ENCODE measurements around the gene SLC10A7.

The SLC10A7 gene

GRCh38 chr4:146446555-146446954 lies 75.2 kb downstream of the SLC10A7 start:
- no peak for ATAC-seq

GRCh38 chr4:146445198-146446150 lies 76.3 kb downstream of the SLC10A7 start:
- ATAC-seq = no peak
- no peak for TF ChIP-seq ESRRG (CRISPR knock-in tag; IDR thresholded peaks at IDR 0.05)
- TF ChIP-seq CSDC2 (CRISPR knock-in tag; IDR thresholded peaks at IDR 0.05) = no peak
- no peak for TF ChIP-seq TOX (CRISPR knock-in tag; IDR thresholded peaks at IDR 0.05; ENCODE audit: borderline replicate concordance)
- no peak for TF ChIP-seq OSR1 (CRISPR knock-in tag; IDR thresholded peaks at IDR 0.05)
- TF ChIP-seq ISL1 (CRISPR knock-in tag; IDR thresholded peaks at IDR 0.05) = no peak
- TF ChIP-seq PATZ1 (CRISPR knock-in tag; IDR thresholded peaks at IDR 0.05; ENCODE audit: borderline replicate concordance) = no peak
- TF ChIP-seq POU6F1 (CRISPR knock-in tag; IDR thresholded peaks at IDR 0.05; ENCODE audit: borderline replicate concordance, low read depth) = no peak
- no peak for TF ChIP-seq PPARA (CRISPR knock-in tag; IDR thresholded peaks at IDR 0.05; ENCODE audit: borderline replicate concordance)
- no peak for TF ChIP-seq GLIS3 (CRISPR knock-in tag; IDR thresholded peaks at IDR 0.05)

More at GRCh38 chr4:146446555-146446954, 75.2 kb downstream of the SLC10A7 start:
- no peak for TF ChIP-seq CREB5 (CRISPR knock-in tag; IDR thresholded peaks at IDR 0.05; ENCODE audit: low read depth)
- TF ChIP-seq ZFP3 (CRISPR knock-in tag; IDR thresholded peaks at IDR 0.05) = no peak
- TF ChIP-seq TCF4 (CRISPR knock-in tag; IDR thresholded peaks at IDR 0.05; ENCODE audit: borderline replicate concordance) = no peak
- no peak for TF ChIP-seq SNAI2 (CRISPR knock-in tag; IDR thresholded peaks at IDR 0.05)
- TF ChIP-seq POU6F1 (CRISPR knock-in tag; IDR thresholded peaks at IDR 0.05; ENCODE audit: borderline replicate concordance, low read depth) = no peak
- TF ChIP-seq ZFP30 (CRISPR knock-in tag; IDR thresholded peaks at IDR 0.05) = no peak
- no peak for TF ChIP-seq RARB (CRISPR knock-in tag; IDR thresholded peaks at IDR 0.05)
- TF ChIP-seq PATZ1 (CRISPR knock-in tag; IDR thresholded peaks at IDR 0.05; ENCODE audit: borderline replicate concordance) = no peak
- TF ChIP-seq BACH2 (CRISPR knock-in tag; IDR thresholded peaks at IDR 0.05; ENCODE audit: borderline replicate concordance) = no peak
- TF ChIP-seq CSDC2 (CRISPR knock-in tag; IDR thresholded peaks at IDR 0.05) = no peak
- no peak for TF ChIP-seq TOX (CRISPR knock-in tag; IDR thresholded peaks at IDR 0.05; ENCODE audit: borderline replicate concordance)
- TF ChIP-seq ZNF565 (CRISPR knock-in tag; conservative IDR thresholded peaks at IDR 0.05; ENCODE audit: low read depth) = no peak
- TF ChIP-seq ISL1 (CRISPR knock-in tag; IDR thresholded peaks at IDR 0.05) = no peak
- TF ChIP-seq ZNF8 (CRISPR knock-in tag; IDR thresholded peaks at IDR 0.05) = no peak
- no peak for TF ChIP-seq PPARA (CRISPR knock-in tag; IDR thresholded peaks at IDR 0.05; ENCODE audit: borderline replicate concordance)

GRCh38 chr4:146443525-146443924 lies 78.2 kb downstream of the SLC10A7 start:
- ATAC-seq = peak; percentile 63

More at GRCh38 chr4:146443525-146443924, 78.2 kb downstream of the SLC10A7 start:
- TF ChIP-seq ARNTL (CRISPR knock-in tag; IDR thresholded peaks at IDR 0.05; ENCODE audit: borderline replicate concordance, low read depth) (no peak), ZFP30 (CRISPR knock-in tag; IDR thresholded peaks at IDR 0.05) (no peak), TOX (CRISPR knock-in tag; IDR thresholded peaks at IDR 0.05; ENCODE audit: borderline replicate concordance) (no peak), CREB5 (CRISPR knock-in tag; IDR thresholded peaks at IDR 0.05; ENCODE audit: low read depth) (no peak), ZNF8 (CRISPR knock-in tag; IDR thresholded peaks at IDR 0.05) (no peak), ZNF565 (CRISPR knock-in tag; conservative IDR thresholded peaks at IDR 0.05; ENCODE audit: low read depth) (no peak), TCF4 (CRISPR knock-in tag; IDR thresholded peaks at IDR 0.05; ENCODE audit: borderline replicate concordance) (no peak)
